GM12878 (cell line): ENCODE measurements around the gene ATG14. TPM values are rescaled to one million over a fixed set of nuclear protein-coding genes. Genes with fewer than 3 reads are reported as not detected.

ENCODE experiments used
- ATAC-seq: fragments of 200-7000 bp; cut with Tn5 transposase; 3 replicates; pipeline ENCODE4 v1.9.1; 2020; ENCODE audit warnings: mild to moderate bottlenecking, moderate library complexity
- BruUV-seq: library from RNA; stranded (reverse); fragments of 400-500 nt; replicated peaks from 2 replicates; lab custom pipeline; 2021; lab: Mats Ljungman, UMichigan
- CTCF ChIA-PET: fragments of 300-600 bp; sonication (Branson Sonifier 250); formaldehyde crosslinking; extraction: SDS; loops from one replicate; lab custom pipeline; 2021; ENCODE audit warnings: inconsistent platforms; lab: Yijun Ruan, JAX
- POLR2A ChIA-PET: fragments of 350-600 bp; formaldehyde crosslinking; extraction: SDS; loops from one replicate; lab custom pipeline; 2021; ENCODE audit warnings: inconsistent platforms; lab: Charles Lee
- RAD21 ChIA-PET: fragments of 300-600 bp; sonication (Branson Sonifier 250); formaldehyde crosslinking; loops from one replicate; lab custom pipeline; 2023; ENCODE audit warnings: antibody characterized with exemption; ENCODE audit not compliant: unreplicated experiment; lab: Charles Lee
- SMC1A ChIA-PET: fragments of 300-600 bp; sonication (Branson Sonifier 250); formaldehyde crosslinking; loops from one replicate; lab custom pipeline; 2023; ENCODE audit not compliant: unreplicated experiment, uncharacterized antibody; lab: Charles Lee
- DNase-seq: peaks from one replicate; pipeline ENCODE4 v3.0.0-alpha.2; 2011; ENCODE audit warnings: low read depth, low spot score
- FAIRE-seq: peaks from 3 replicates; lab custom pipeline; 2011; peaks lifted over from hg19 to GRCh38; lab: Jason Lieb, UNC
- H2AFZ ChIP-seq: 2 replicates; pipeline ENCODE4 v1.6.0; 2011; ENCODE audit warnings: low read depth, low read length, control low read depth; ENCODE audit not compliant: control insufficient read depth
- H3K27ac ChIP-seq: 2 replicates; pipeline ENCODE4 v1.5.1; 2011; ENCODE audit warnings: control low read depth; ENCODE audit not compliant: control insufficient read depth, insufficient read depth
- H3K27me3 ChIP-seq, 2 experiments: replicated peaks in 1 of 2; 2 replicates each; pipeline versions ENCODE4 v1.6.0 to v1.6.1; 2011; ENCODE audit warnings: low read length in 1 of 2; ENCODE audit not compliant: control insufficient read depth in 2 of 2, insufficient read depth in 2 of 2
- H3K36me3 ChIP-seq, 2 experiments: 2 replicates each; pipeline ENCODE4 v1.5.1; 2011; ENCODE audit warnings: low read length in 1 of 2; ENCODE audit not compliant: control insufficient read depth in 2 of 2, insufficient read depth in 2 of 2
- H3K4me1 ChIP-seq: 2 replicates; pipeline ENCODE4 v1.6.1; 2011; ENCODE audit warnings: mild to moderate bottlenecking, low read length, moderate library complexity, mixed read lengths; ENCODE audit not compliant: control insufficient read depth, insufficient read depth
- H3K4me2 ChIP-seq: 2 replicates; pipeline ENCODE4 v1.6.0; 2011; ENCODE audit warnings: control low read depth; ENCODE audit not compliant: control insufficient read depth, insufficient read depth
- H3K4me3 ChIP-seq: fragments of 200-600 bp; sonication (generic); 2 replicates; pipeline ENCODE4 v1.5.1; 2016
- H3K79me2 ChIP-seq: 2 replicates; pipeline ENCODE4 v1.6.0; 2011; ENCODE audit warnings: low read length; ENCODE audit not compliant: control insufficient read depth, insufficient read depth
- H3K9ac ChIP-seq: 2 replicates; pipeline ENCODE4 v1.8.0; 2011; ENCODE audit warnings: low read length, control low read depth, mixed read lengths; ENCODE audit not compliant: control insufficient read depth, insufficient read depth
- H3K9me3 ChIP-seq: replicated peaks from 3 replicates; pipeline ENCODE4 v1.5.1; 2011; ENCODE audit warnings: mild to moderate bottlenecking, low read length; ENCODE audit not compliant: control insufficient read depth, insufficient read depth
- H4K20me1 ChIP-seq: 2 replicates; pipeline ENCODE4 v1.6.0; 2011; ENCODE audit not compliant: control insufficient read depth, insufficient read depth
- MEF2B ChIP-seq: fragments of 450-650 bp; IDR thresholded peaks from 2 replicates; pipeline ENCODE4 v1.6.1; 2018; ENCODE audit warnings: mild to moderate bottlenecking, moderate library complexity; ENCODE audit not compliant: partially characterized antibody, poor library complexity, severe bottlenecking
- RAD21 ChIP-seq: IDR thresholded peaks from 2 replicates; pipeline ENCODE4 v1.6.1; 2011; ENCODE audit warnings: mild to moderate bottlenecking, low read depth, low read length, moderate library complexity; ENCODE audit not compliant: insufficient read depth
- SMC3 ChIP-seq: IDR thresholded peaks from 2 replicates; pipeline ENCODE4 v1.6.1; 2011; ENCODE audit warnings: low read length, improper control_type of control experiment, borderline replicate concordance
- SREBF2 ChIP-seq: IDR thresholded peaks from 2 replicates; pipeline ENCODE4 v1.6.1; 2012; ENCODE audit warnings: mild to moderate bottlenecking, low read length
- ZNF384 ChIP-seq: IDR thresholded peaks from 2 replicates; pipeline ENCODE4 v1.6.1; 2012; ENCODE audit warnings: low read depth, mild to moderate bottlenecking, low read length, improper control_type of control experiment, borderline replicate concordance
- WGBS: methylation state at CpG from one replicate; pipeline ENCODE4 v1.1.6; 2016; ENCODE audit warnings: low lambda C conversion rate; ENCODE audit not compliant: insufficient replicate concordance, insufficient coverage; ENCODE audit errors: missing lambda C conversion rate; 5-methylcytosine and 5-hydroxymethylcytosine counted together
- in situ Hi-C: fragments of 300-500 bp; cut with MboI; formaldehyde crosslinking; loops from 9 replicates; pipeline ENCODE4 v1.14.3; 2018; ENCODE audit warnings: mixed read lengths
- intact Hi-C: fragments of 100-400 bp; cut with micrococcal nuclease; formaldehyde crosslinking; loops from one replicate; pipeline ENCODE4 v1.14.2; 2022; ENCODE audit not compliant: unreplicated experiment
- polyA plus RNA-seq, 11 experiments: library from polyadenylated mRNA; depleted of rRNA in 4 of 11; unstranded in 6 of 11; stranded (reverse) in 5 of 11; fragments of >200 nt; fragmentation: Nextera tagmentation in 4 of 11; fragmentation: Illumina TruSeq in 1 of 11; extraction: Ambion mirVana in 4 of 11; extraction: Trizol in 1 of 11; gene quantifications; 1 replicate in 1 of 11; 2 replicates in 10 of 11; pipeline versions ENCODE4 v1.2.1 to v1.2.3, GENCODE V29; 2011 to 2016; ENCODE audit warnings: inconsistent platforms in 2 of 11, missing spikeins in 2 of 11, low read depth in 1 of 11
- total RNA-seq, 4 experiments: library from RNA; depleted of rRNA in 3 of 4; stranded (reverse); fragments of >200 nt in 3 of 4; fragmentation: Illumina TruSeq in 1 of 4; extraction: Trizol in 1 of 4; gene quantifications; 2 replicates each; pipeline versions ENCODE4 v1.2.1 to v1.2.3, GENCODE V29; 2013 to 2021
- TF ChIP-seq, protein P1 (sequence below): fragments of 450-650 bp; IDR thresholded peaks from 2 replicates; pipeline ENCODE4 v1.6.1; 2017; ENCODE audit warnings: mild to moderate bottlenecking, low read depth, inconsistent platforms; ENCODE audit not compliant: poor library complexity, severe bottlenecking
- TF ChIP-seq, protein P2 (sequence below), 3 experiments: IDR thresholded peaks in 2 of 3; conservative IDR thresholded peaks in 1 of 3; 2 replicates each; pipeline ENCODE4 v1.5.1; 2011; ENCODE audit warnings: low read depth in 3 of 3, low read length in 3 of 3, mild to moderate bottlenecking in 3 of 3, control low read depth in 2 of 3, moderate library complexity in 2 of 3, inconsistent platforms in 1 of 3, mixed read lengths in 1 of 3; ENCODE audit not compliant: control insufficient read depth in 2 of 3, insufficient read depth in 1 of 3; ENCODE audit errors: extremely low read depth in 1 of 3

ATG14 gene
- total and polyA plus RNA-seq, 10 of the 15 experiments (the other 5 are each of a cell fraction or from before 2014, with no cell fraction given), result 1.1 to 6.4 (median 5.0) TPM

DNA sequence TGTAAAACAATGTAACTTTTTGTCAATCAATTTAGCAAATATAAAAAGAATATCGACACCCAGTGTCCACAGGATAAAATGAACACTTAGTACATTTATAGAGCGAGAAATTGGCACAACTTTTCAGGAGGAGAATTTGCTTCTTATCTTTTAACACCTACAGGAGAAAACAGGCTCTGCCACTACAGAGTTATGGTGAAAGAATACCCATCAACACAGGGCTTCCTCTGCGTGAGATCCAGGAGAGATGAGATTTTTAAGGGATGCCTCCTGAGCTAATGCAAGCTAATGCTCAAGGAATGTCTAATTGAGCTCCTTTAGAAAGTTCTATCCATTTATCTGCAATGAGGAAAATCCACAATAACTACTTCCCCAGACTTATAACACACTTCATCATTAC lies 21.0 kb upstream of the ATG14 start (continued):
- TF ChIP-seq, protein P1, sequence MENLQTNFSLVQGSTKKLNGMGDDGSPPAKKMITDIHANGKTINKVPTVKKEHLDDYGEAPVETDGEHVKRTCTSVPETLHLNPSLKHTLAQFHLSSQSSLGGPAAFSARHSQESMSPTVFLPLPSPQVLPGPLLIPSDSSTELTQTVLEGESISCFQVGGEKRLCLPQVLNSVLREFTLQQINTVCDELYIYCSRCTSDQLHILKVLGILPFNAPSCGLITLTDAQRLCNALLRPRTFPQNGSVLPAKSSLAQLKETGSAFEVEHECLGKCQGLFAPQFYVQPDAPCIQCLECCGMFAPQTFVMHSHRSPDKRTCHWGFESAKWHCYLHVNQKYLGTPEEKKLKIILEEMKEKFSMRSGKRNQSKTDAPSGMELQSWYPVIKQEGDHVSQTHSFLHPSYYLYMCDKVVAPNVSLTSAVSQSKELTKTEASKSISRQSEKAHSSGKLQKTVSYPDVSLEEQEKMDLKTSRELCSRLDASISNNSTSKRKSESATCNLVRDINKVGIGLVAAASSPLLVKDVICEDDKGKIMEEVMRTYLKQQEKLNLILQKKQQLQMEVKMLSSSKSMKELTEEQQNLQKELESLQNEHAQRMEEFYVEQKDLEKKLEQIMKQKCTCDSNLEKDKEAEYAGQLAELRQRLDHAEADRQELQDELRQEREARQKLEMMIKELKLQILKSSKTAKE, result no peak
- TF ChIP-seq, all 136 proteins: peak for 0

DNA sequence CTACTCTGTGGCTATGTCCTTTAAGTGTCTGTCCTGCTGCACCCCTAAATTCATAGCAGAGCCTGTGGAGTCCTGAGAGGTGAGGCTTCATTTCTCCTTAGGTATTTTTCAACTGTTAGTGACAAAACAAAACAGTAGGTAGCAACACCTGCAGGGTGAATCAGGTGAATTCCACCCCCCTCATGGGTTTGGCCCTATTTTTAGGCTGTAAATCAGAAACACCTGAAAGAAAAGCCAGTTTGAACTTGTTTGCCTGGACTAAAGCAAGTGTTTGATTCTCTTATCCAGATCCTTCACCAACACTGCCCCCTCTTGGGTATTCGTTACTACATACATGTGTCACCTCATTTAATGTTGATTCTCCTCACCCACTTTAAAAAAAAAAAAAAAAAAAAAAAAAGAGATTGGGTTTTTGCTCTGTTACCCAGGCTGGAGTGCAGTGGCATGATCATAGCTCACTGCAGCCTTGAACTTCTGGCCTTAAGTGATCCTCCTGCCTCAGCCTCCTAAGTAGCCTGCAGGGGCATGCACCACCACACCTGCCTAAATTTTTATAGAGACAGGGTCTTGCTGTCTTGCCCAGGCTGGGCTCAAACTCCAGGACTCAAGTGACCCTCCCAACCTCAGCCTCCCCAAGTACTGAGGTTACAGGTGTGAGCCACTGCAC lies 18.5 kb upstream of the ATG14 start:
- TF ChIP-seq, protein P2, sequence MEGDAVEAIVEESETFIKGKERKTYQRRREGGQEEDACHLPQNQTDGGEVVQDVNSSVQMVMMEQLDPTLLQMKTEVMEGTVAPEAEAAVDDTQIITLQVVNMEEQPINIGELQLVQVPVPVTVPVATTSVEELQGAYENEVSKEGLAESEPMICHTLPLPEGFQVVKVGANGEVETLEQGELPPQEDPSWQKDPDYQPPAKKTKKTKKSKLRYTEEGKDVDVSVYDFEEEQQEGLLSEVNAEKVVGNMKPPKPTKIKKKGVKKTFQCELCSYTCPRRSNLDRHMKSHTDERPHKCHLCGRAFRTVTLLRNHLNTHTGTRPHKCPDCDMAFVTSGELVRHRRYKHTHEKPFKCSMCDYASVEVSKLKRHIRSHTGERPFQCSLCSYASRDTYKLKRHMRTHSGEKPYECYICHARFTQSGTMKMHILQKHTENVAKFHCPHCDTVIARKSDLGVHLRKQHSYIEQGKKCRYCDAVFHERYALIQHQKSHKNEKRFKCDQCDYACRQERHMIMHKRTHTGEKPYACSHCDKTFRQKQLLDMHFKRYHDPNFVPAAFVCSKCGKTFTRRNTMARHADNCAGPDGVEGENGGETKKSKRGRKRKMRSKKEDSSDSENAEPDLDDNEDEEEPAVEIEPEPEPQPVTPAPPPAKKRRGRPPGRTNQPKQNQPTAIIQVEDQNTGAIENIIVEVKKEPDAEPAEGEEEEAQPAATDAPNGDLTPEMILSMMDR (IDR thresholded peaks at IDR 0.05 in 2 of 3, conservative IDR thresholded peaks at IDR 0.05 in 1 of 3; ENCODE audit: control insufficient read depth in 2 of 3, extremely low read depth in 1 of 3, insufficient read depth in 1 of 3, low read depth in 3 of 3, low read length in 3 of 3), result peak; percentile 34 to 55 (median 48); a peak in 5 of 6 replicates
- peak; percentile 82 for TF ChIP-seq ZNF384
- peak; percentile 73 for TF ChIP-seq RAD21
- peak; percentile 23 for TF ChIP-seq MEF2B
- no peak for TF ChIP-seq SREBF2
- peak; percentile 43; the same call in 1 of the 2 replicates for TF ChIP-seq SMC3
- Histone ChIP-seq H3K4me2 (no peak overlapping the region), H4K20me1 (no peaks in the 10 kb centered on the region), H3K9me3 (no peaks in the 10 kb centered on the region), H3K4me1 (peaks cover 3% of the 10 kb centered on the region; the same call in 1 of the 2 replicates), H3K27me3 (no peaks in the 10 kb centered on the region), H3K9ac (no peak overlapping the region), H3K27ac (no peak overlapping the region), H3K36me3 (no peaks in the 10 kb centered on the region), H3K79me2 (no peaks in the 10 kb centered on the region), H2AFZ (peak overlapping the region; percentile 32; the same call in 1 of the 2 replicates), H3K4me3 (no peak overlapping the region)
- in situ Hi-C loops, result no loop called here
- POLR2A ChIA-PET, result no interaction called here
- WGBS, result 0% methylated on average over 1 of the region's 1 CpG
- CTCF ChIA-PET, result interaction anchor here (0.6 to 3.9 kb wide), 7 partner anchors 10 to 218 kb away, joined by 3 to 31 read pairs (median 5); no protein-coding TSS in a partner anchor
- ATAC-seq, result peak; percentile 91
- RAD21 ChIA-PET, result interaction anchor here (0.7 to 1.7 kb wide), 4 partner anchors 159 to 416 kb away, joined by 3 to 5 read pairs (median 4); partner anchors contain the start of gene FBXO34
- SMC1A ChIA-PET, result interaction anchor here (0.9 to 2.2 kb wide), 7 partner anchors 10 to 217 kb away, joined by 3 to 11 read pairs (median 3); no protein-coding TSS in a partner anchor
- no peak for DNase-seq
- FAIRE-seq, result no peak
- intact Hi-C loops, result loop anchor here (1.0 kb wide), 3 partner anchors 159 to 217 kb away; partner anchors contain the start of gene FBXO34
- BruUV-seq, result no TSS peak
